Stomach (tissue), 9 donors: ENCODE results near the gene PDZK1IP1. TPM values are rescaled to one million over a fixed set of nuclear protein-coding genes. Genes with fewer than 3 reads are reported as not detected.

Source experiments
- DNase-seq, 2 donors: peaks; one replicate each; pipeline versions ENCODE4 v3.0.0 to v3.0.0-alpha.2; 2013 to 2019
- H3K27ac ChIP-seq, 5 donors: fragments of 200-600 bp in 4 of 5; sonication (generic) in 4 of 5; one replicate each; pipeline ENCODE4 v1.5.1; 2013 to 2019; ENCODE audit warnings: mild to moderate bottlenecking in 1 of 5, moderate library complexity in 1 of 5
- H3K27me3 ChIP-seq, 3 donors: fragments of 200-600 bp; sonication (generic); one replicate each; pipeline ENCODE4 v1.5.1; 2017 to 2019; ENCODE audit warnings: mixed run types in 1 of 3
- H3K36me3 ChIP-seq, 4 donors: fragments of 200-600 bp; sonication (generic); 1 replicate in 3 of 4; 2 replicates in 1 of 4; pipeline ENCODE4 v1.5.1; 2016 to 2019
- H3K4me1 ChIP-seq, 4 donors: fragments of 200-600 bp; sonication (generic); one replicate each; pipeline ENCODE4 v1.5.1; 2016 to 2019
- H3K4me3 ChIP-seq, 4 donors: fragments of 200-600 bp; sonication (generic) in 3 of 4; one replicate each; pipeline ENCODE4 v1.5.1; 2016 to 2019; ENCODE audit warnings: mild to moderate bottlenecking in 1 of 4
- H3K9me3 ChIP-seq, 4 donors: fragments of 200-600 bp; sonication (generic); one replicate each; pipeline ENCODE4 v1.5.1; 2016 to 2019
- EP300 ChIP-seq: sonication (generic); formaldehyde crosslinking; IDR thresholded peaks from one replicate; pipeline ENCODE4 v1.6.1; 2017; ENCODE audit warnings: antibody characterized with exemption
- POLR2A ChIP-seq, 4 donors: fragments of 450-650 bp; IDR thresholded peaks; one replicate each; pipeline ENCODE4 v1.6.1; 2016; ENCODE audit warnings: antibody characterized with exemption in 4 of 4, control low read depth in 2 of 4, mild to moderate bottlenecking in 1 of 4, moderate library complexity in 1 of 4
- POLR2AphosphoS5 ChIP-seq, 3 donors: sonication (generic); formaldehyde crosslinking; IDR thresholded peaks; one replicate each; pipeline ENCODE4 v1.6.1; 2016; ENCODE audit warnings: antibody characterized with exemption in 3 of 3
- WGBS, 5 donors: extraction: QIAGEN DNeasy Blood & Tissue Kit in 3 of 5; methylation state at CpG; one replicate each; pipeline versions ENCODE4 v1.1.5 to v1.1.7; 2013 to 2018; 5-methylcytosine and 5-hydroxymethylcytosine counted together
- intact Hi-C: fragments of 100-400 bp; cut with DNase I; formaldehyde crosslinking; loops from one replicate; pipeline ENCODE4 v1.15.1; 2023; ENCODE audit warnings: low total_unique reads
- polyA plus RNA-seq, 3 donors: library from polyadenylated mRNA; stranded (reverse); fragments of 200-250 nt; gene quantifications; one replicate each; pipeline ENCODE4 v1.2.3, GENCODE V29; 2013
- total RNA-seq, 5 donors: library from RNA; depleted of rRNA; stranded (reverse); fragments of >200 nt; gene quantifications; one replicate each; pipeline versions ENCODE4 v1.1.0 to v1.2.3, GENCODE V29; 2014 to 2016
- TF ChIP-seq, protein P1 (sequence below), 7 experiments: fragments of 450-650 bp in 4 of 7; fragments of 200-600 bp in 3 of 7; sonication (generic) in 3 of 7; IDR thresholded peaks; one replicate each; pipeline ENCODE4 v1.5.1; 2016 to 2019; ENCODE audit warnings: antibody characterized with exemption in 7 of 7, control low read depth in 2 of 7, mild to moderate bottlenecking in 1 of 7
- donor health status: healthy with polysubstance abuse.
- donor health status: Bipolar disorder and iron deficiency.
- donor health status: healthy.

The PDZK1IP1 gene
- total and polyA plus RNA-seq, 8 donors, result 0.87 to 292 (median 130) TPM; not detected in 1

GRCh38 chr1:47181095-47181954 is 8.5 kb downstream of the PDZK1IP1 start:
- H3K27me3 ChIP-seq, result peaks cover 0 to 17% (median 9%) of the 10 kb centered on the region in 3 donors
- H3K27ac ChIP-seq, result peak overlapping the region in 3 of 5 donors; percentile 56 to 83 (median 74)
- H3K4me1 ChIP-seq, result peaks cover 16 to 47% (median 30%) of the 10 kb centered on the region in 4 donors
- no peaks in the 10 kb centered on the region for H3K9me3 ChIP-seq
- no peak overlapping the region for H3K4me3 ChIP-seq
- peak; percentile 25 to 52 for DNase-seq
- H3K36me3 ChIP-seq, result no peaks in the 10 kb centered on the region
- 30 to 49% (median 35%) methylated on average over 15 to 18 of the region's 18 CpGs for WGBS, 5 donors
- TF ChIP-seq, protein P1, sequence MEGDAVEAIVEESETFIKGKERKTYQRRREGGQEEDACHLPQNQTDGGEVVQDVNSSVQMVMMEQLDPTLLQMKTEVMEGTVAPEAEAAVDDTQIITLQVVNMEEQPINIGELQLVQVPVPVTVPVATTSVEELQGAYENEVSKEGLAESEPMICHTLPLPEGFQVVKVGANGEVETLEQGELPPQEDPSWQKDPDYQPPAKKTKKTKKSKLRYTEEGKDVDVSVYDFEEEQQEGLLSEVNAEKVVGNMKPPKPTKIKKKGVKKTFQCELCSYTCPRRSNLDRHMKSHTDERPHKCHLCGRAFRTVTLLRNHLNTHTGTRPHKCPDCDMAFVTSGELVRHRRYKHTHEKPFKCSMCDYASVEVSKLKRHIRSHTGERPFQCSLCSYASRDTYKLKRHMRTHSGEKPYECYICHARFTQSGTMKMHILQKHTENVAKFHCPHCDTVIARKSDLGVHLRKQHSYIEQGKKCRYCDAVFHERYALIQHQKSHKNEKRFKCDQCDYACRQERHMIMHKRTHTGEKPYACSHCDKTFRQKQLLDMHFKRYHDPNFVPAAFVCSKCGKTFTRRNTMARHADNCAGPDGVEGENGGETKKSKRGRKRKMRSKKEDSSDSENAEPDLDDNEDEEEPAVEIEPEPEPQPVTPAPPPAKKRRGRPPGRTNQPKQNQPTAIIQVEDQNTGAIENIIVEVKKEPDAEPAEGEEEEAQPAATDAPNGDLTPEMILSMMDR (IDR thresholded peaks at IDR 0.05), result no peak
- TF ChIP-seq EP300 (no peak), POLR2A (IDR thresholded peaks at IDR 0.05) (no peak), POLR2AphosphoS5 (IDR thresholded peaks at IDR 0.05) (no peak)
- intact Hi-C loops, result loop anchor here (10.0 kb wide), 2 partner anchors 83 to 523 kb away; no protein-coding TSS in a partner anchor

GRCh38 chr1:47180603-47181094 is 9.2 kb downstream of the PDZK1IP1 start:
- Histone ChIP-seq H3K4me3 (no peak overlapping the region), H3K27me3 (peaks cover 0 to 17% (median 9%) of the 10 kb centered on the region in 3 donors), H3K4me1 (peaks cover 16 to 47% (median 30%) of the 10 kb centered on the region in 4 donors), H3K36me3 (no peaks in the 10 kb centered on the region), H3K27ac (peak overlapping the region in 3 of 5 donors; percentile 56 to 83 (median 61)), H3K9me3 (no peaks in the 10 kb centered on the region)
- WGBS, 5 donors, result 57 to 67% (median 60%) methylated on average over 3 of the region's 3 CpGs
- TF ChIP-seq POLR2AphosphoS5 (IDR thresholded peaks at IDR 0.05) (no peak), POLR2A (IDR thresholded peaks at IDR 0.05) (no peak), EP300 (no peak)
- TF ChIP-seq, protein P1 (IDR thresholded peaks at IDR 0.05), result no peak
- peak in 1 of 2 donors; percentile 38 for DNase-seq
- intact Hi-C loops, result loop anchor here (10.0 kb wide), 2 partner anchors 84 to 524 kb away; no protein-coding TSS in a partner anchor

- Histone ChIP-seq H3K36me3 (no peaks in the 10 kb centered on the region), H3K4me3 (peak overlapping the region in 2 of 4 donors; percentile 41 to 46), H3K4me1 (peaks cover 22 to 52% (median 30%) of the 10 kb centered on the region in 4 donors), H3K9me3 (no peaks in the 10 kb centered on the region), H3K27me3 (peaks cover 0 to 17% (median 9%) of the 10 kb centered on the region in 3 donors), H3K27ac (peak overlapping the region in 3 of 5 donors; percentile 20 to 83 (median 61))
- intact Hi-C loops, result loop anchor here (10.0 kb wide), 2 partner anchors 85 to 525 kb away; no protein-coding TSS in a partner anchor
- peak in 1 of 2 donors; percentile 43 for DNase-seq
- TF ChIP-seq EP300 (no peak), POLR2A (IDR thresholded peaks at IDR 0.05) (no peak), POLR2AphosphoS5 (IDR thresholded peaks at IDR 0.05) (no peak)
- TF ChIP-seq, protein P1 (IDR thresholded peaks at IDR 0.05), result no peak
- 42 to 73% (median 63%) methylated on average over 3 of the region's 3 CpGs for WGBS, 5 donors
Observed at GRCh38 chr1:47179988-47180563, 9.8 kb downstream of the PDZK1IP1 start.
